HL-60 (cell line): ENCODE results near the gene POLE.

Source experiments
- GABPA ChIP-seq: IDR thresholded peaks from 2 replicates; pipeline ENCODE4 v1.6.1; 2012; ENCODE audit warnings: low read depth
- POLR2AphosphoS5 ChIP-seq: IDR thresholded peaks from 2 replicates; pipeline ENCODE4 v1.6.1; 2012; ENCODE audit warnings: low read depth
- REST ChIP-seq: IDR thresholded peaks from 2 replicates; pipeline ENCODE4 v1.6.1; 2012; ENCODE audit warnings: low read depth; ENCODE audit not compliant: insufficient replicate concordance
- TF ChIP-seq, protein P1 (sequence below): IDR thresholded peaks from one replicate; pipeline ENCODE4 v1.5.1; 2011; ENCODE audit warnings: low read length, control low read depth, inconsistent platforms; ENCODE audit not compliant: insufficient read depth

GRCh38 chr12:132642846-132643835 lies 44.0 kb downstream of the POLE start:
- TF ChIP-seq, protein P1, sequence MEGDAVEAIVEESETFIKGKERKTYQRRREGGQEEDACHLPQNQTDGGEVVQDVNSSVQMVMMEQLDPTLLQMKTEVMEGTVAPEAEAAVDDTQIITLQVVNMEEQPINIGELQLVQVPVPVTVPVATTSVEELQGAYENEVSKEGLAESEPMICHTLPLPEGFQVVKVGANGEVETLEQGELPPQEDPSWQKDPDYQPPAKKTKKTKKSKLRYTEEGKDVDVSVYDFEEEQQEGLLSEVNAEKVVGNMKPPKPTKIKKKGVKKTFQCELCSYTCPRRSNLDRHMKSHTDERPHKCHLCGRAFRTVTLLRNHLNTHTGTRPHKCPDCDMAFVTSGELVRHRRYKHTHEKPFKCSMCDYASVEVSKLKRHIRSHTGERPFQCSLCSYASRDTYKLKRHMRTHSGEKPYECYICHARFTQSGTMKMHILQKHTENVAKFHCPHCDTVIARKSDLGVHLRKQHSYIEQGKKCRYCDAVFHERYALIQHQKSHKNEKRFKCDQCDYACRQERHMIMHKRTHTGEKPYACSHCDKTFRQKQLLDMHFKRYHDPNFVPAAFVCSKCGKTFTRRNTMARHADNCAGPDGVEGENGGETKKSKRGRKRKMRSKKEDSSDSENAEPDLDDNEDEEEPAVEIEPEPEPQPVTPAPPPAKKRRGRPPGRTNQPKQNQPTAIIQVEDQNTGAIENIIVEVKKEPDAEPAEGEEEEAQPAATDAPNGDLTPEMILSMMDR = no peak
- TF ChIP-seq POLR2AphosphoS5 (no peak; the same call in 1 of the 2 replicates), REST (no peak), GABPA (no peak)
